Tibial nerve (tissue), 4 donors: ENCODE measurements around the gene ARL8B. TPM values are rescaled to one million over a fixed set of nuclear protein-coding genes. Genes with fewer than 3 reads are reported as not detected.

ENCODE experiments used
- DNase-seq, 2 donors: peaks; one replicate each; pipeline ENCODE4 v3.0.0-alpha.2; 2019; ENCODE audit warnings: low spot score in 2 of 2
- H3K27ac ChIP-seq, 4 donors: fragments of 200-600 bp; sonication (generic) in 3 of 4; one replicate each; pipeline ENCODE4 v1.5.1; 2017 to 2019; ENCODE audit warnings: mild to moderate bottlenecking in 1 of 4
- H3K27me3 ChIP-seq, 2 donors: fragments of 200-600 bp; sonication (generic) in 1 of 2; one replicate each; pipeline versions ENCODE4 v1.5.1 to v1.6.0; 2017 to 2019
- H3K36me3 ChIP-seq, 3 donors: fragments of 200-600 bp; sonication (generic); one replicate each; pipeline ENCODE4 v1.5.1; 2018 to 2019
- H3K4me1 ChIP-seq, 4 donors: fragments of 200-600 bp; sonication (generic) in 3 of 4; one replicate each; pipeline ENCODE4 v1.5.1; 2017 to 2019
- H3K4me3 ChIP-seq, 4 donors: fragments of 200-600 bp; sonication (generic) in 3 of 4; one replicate each; pipeline ENCODE4 v1.5.1; 2017 to 2019; ENCODE audit warnings: mild to moderate bottlenecking in 1 of 4, moderate library complexity in 1 of 4
- H3K9me3 ChIP-seq, 4 donors: fragments of 200-600 bp; sonication (generic) in 3 of 4; one replicate each; pipeline ENCODE4 v1.5.1; 2017 to 2019
- CTCF ChIP-seq, 5 experiments: fragments of 200-600 bp in 3 of 5; fragments of 450-650 bp in 2 of 5; sonication (generic) in 3 of 5; IDR thresholded peaks; one replicate each; pipeline ENCODE4 v1.5.1; 2016 to 2019; ENCODE audit warnings: antibody characterized with exemption in 5 of 5, mild to moderate bottlenecking in 3 of 5, moderate library complexity in 2 of 5
- EP300 ChIP-seq, 2 donors: sonication (generic); formaldehyde crosslinking; IDR thresholded peaks; one replicate each; pipeline ENCODE4 v1.6.1; 2017; ENCODE audit warnings: antibody characterized with exemption in 2 of 2, mild to moderate bottlenecking in 1 of 2
- POLR2A ChIP-seq, 2 donors: fragments of 450-650 bp; IDR thresholded peaks; one replicate each; pipeline ENCODE4 v1.6.1; 2017; ENCODE audit warnings: antibody characterized with exemption in 2 of 2, mild to moderate bottlenecking in 2 of 2, moderate library complexity in 2 of 2
- WGBS, 2 donors: methylation state at CpG; one replicate each; pipeline ENCODE4 v1.1.5; 2018; 5-methylcytosine and 5-hydroxymethylcytosine counted together
- total RNA-seq, 4 donors: library from RNA; depleted of rRNA; stranded (reverse); fragments of >200 nt; gene quantifications; one replicate each; pipeline ENCODE4 v1.1.0, GENCODE V29; 2016

ARL8B gene
- total RNA-seq, 4 donors from 2014 or later, result 47.6 to 54.4 (median 49.4) TPM

GRCh38 chr3:5082789-5083115 is 39.3 kb upstream of the ARL8B start:
- H3K27ac ChIP-seq, result no peak overlapping the region
- H3K36me3 ChIP-seq, result no peaks in the 10 kb centered on the region
- no peak overlapping the region for H3K4me3 ChIP-seq
- peaks cover 0 to 7% (median 0%) of the 10 kb centered on the region in 4 donors for H3K4me1 ChIP-seq
- no peak for DNase-seq
- no peaks in the 10 kb centered on the region for H3K27me3 ChIP-seq
- TF ChIP-seq EP300 (IDR thresholded peaks at IDR 0.05) (no peak), CTCF (IDR thresholded peaks at IDR 0.05) (no peak), POLR2A (IDR thresholded peaks at IDR 0.05) (no peak)
- 85 to 88% methylated on average over 7 of the region's 7 CpGs for WGBS, 2 donors
- no peaks in the 10 kb centered on the region for H3K9me3 ChIP-seq

- Histone ChIP-seq H3K9me3 (no peaks in the 10 kb centered on the region), H3K4me1 (peaks cover 0 to 13% (median 0%) of the 10 kb centered on the region in 4 donors), H3K27me3 (no peaks in the 10 kb centered on the region), H3K36me3 (no peaks in the 10 kb centered on the region), H3K4me3 (no peak overlapping the region), H3K27ac (no peak overlapping the region)
- no peak for DNase-seq
- WGBS, 2 donors, result 83 to 85% methylated on average over 5 of the region's 5 CpGs
- TF ChIP-seq CTCF (IDR thresholded peaks at IDR 0.05), result no peak
- TF ChIP-seq EP300 (IDR thresholded peaks at IDR 0.05), result no peak
- no peak for TF ChIP-seq POLR2A (IDR thresholded peaks at IDR 0.05)
These were observed 37.9 kb upstream of the ARL8B start for GRCh38 chr3:5084224-5084623.

GRCh38 chr3:5086708-5087107 is 35.4 kb upstream of the ARL8B start:
- no peak for DNase-seq

GRCh38 chr3:5087209-5087608 is 34.9 kb upstream of the ARL8B start:
- no peak overlapping the region for H3K4me3 ChIP-seq
- H3K27ac ChIP-seq, result no peak overlapping the region
- H3K27me3 ChIP-seq, result no peaks in the 10 kb centered on the region
- WGBS, 2 donors, result 66 to 68% methylated on average over 4 of the region's 4 CpGs
- DNase-seq, result no peak
- no peak for TF ChIP-seq CTCF (IDR thresholded peaks at IDR 0.05)
- TF ChIP-seq EP300 (IDR thresholded peaks at IDR 0.05), result no peak
- no peak for TF ChIP-seq POLR2A (IDR thresholded peaks at IDR 0.05)
- peaks cover 0 to 13% (median 0%) of the 10 kb centered on the region in 4 donors for H3K4me1 ChIP-seq
- H3K9me3 ChIP-seq, result no peaks in the 10 kb centered on the region
- no peaks in the 10 kb centered on the region for H3K36me3 ChIP-seq

More at GRCh38 chr3:5086708-5087107, 35.4 kb upstream of the ARL8B start:
- H3K4me1 ChIP-seq, result peaks cover 0 to 13% (median 0%) of the 10 kb centered on the region in 4 donors
- no peak for TF ChIP-seq POLR2A (IDR thresholded peaks at IDR 0.05)
- TF ChIP-seq CTCF (IDR thresholded peaks at IDR 0.05), result no peak
- no peaks in the 10 kb centered on the region for H3K9me3 ChIP-seq
- WGBS, 2 donors, result 86 to 94% methylated on average over 1 of the region's 1 CpG
- H3K36me3 ChIP-seq, result no peaks in the 10 kb centered on the region
- H3K27me3 ChIP-seq, result no peaks in the 10 kb centered on the region
- no peak overlapping the region for H3K27ac ChIP-seq
- no peak overlapping the region for H3K4me3 ChIP-seq

GRCh38 chr3:5090197-5090596 is 31.9 kb upstream of the ARL8B start:
- DNase-seq, result no peak
- Histone ChIP-seq H3K9me3 (no peaks in the 10 kb centered on the region), H3K27ac (no peak overlapping the region), H3K4me1 (peaks cover 0 to 16% (median 0%) of the 10 kb centered on the region in 4 donors), H3K27me3 (no peaks in the 10 kb centered on the region), H3K36me3 (no peaks in the 10 kb centered on the region), H3K4me3 (no peak overlapping the region)
- WGBS, 2 donors, result 59 to 77% methylated on average over 4 to 5 of the region's 5 CpGs
- no peak for TF ChIP-seq POLR2A (IDR thresholded peaks at IDR 0.05)
- no peak for TF ChIP-seq CTCF (IDR thresholded peaks at IDR 0.05)
- TF ChIP-seq EP300 (IDR thresholded peaks at IDR 0.05), result no peak
